AG04449 (cell line): ENCODE data around the gene SYNPR.

Source experiments
- CTCF ChIA-PET: fragments of 350-600 bp; formaldehyde crosslinking; extraction: SDS; loops from one replicate; lab custom pipeline; 2021; ENCODE audit warnings: antibody characterized with exemption; lab: Yijun Ruan, JAX
- POLR2A ChIA-PET: fragments of 400-600, 350-600 bp; formaldehyde crosslinking; extraction: SDS; loops from one replicate; lab custom pipeline; 2020; ENCODE audit warnings: antibody characterized with exemption, inconsistent platforms; lab: Yijun Ruan, JAX
- DNase-seq: peaks from one replicate; pipeline ENCODE4 v3.0.0-alpha.2; 2010; ENCODE audit warnings: low read depth, low spot score
- H3K4me3 ChIP-seq: 2 replicates; pipeline ENCODE4 v1.5.1; 2011; ENCODE audit warnings: low read depth, mild to moderate bottlenecking, control low read depth, low read length
- TF ChIP-seq, protein P1 (sequence below): IDR thresholded peaks from one replicate; pipeline ENCODE4 v1.5.1; 2011; ENCODE audit warnings: mild to moderate bottlenecking, moderate library complexity, low read length, control low read depth, inconsistent platforms; ENCODE audit not compliant: insufficient read depth; ENCODE audit errors: missing control alignments

The SYNPR gene

DNA sequence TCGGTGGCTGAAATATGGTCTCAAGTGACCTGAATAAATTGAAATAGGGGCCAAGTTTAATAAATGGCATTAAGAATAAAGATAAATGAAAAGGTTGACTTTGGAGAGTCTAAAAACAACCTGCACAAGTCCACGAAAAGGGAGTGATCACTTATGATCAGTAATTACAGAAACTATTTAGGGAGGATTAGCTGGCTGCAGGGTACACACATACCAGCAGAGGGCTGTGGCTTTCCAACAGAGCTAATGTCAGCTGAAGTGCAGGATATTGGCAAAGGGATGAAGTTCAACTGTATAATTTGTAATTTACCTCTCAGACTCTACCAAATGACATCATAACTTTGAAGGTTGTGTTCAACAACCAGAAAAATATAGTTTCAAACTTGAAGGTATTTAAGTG is 86.8 kb downstream of the SYNPR start:
- TF ChIP-seq, protein P1, sequence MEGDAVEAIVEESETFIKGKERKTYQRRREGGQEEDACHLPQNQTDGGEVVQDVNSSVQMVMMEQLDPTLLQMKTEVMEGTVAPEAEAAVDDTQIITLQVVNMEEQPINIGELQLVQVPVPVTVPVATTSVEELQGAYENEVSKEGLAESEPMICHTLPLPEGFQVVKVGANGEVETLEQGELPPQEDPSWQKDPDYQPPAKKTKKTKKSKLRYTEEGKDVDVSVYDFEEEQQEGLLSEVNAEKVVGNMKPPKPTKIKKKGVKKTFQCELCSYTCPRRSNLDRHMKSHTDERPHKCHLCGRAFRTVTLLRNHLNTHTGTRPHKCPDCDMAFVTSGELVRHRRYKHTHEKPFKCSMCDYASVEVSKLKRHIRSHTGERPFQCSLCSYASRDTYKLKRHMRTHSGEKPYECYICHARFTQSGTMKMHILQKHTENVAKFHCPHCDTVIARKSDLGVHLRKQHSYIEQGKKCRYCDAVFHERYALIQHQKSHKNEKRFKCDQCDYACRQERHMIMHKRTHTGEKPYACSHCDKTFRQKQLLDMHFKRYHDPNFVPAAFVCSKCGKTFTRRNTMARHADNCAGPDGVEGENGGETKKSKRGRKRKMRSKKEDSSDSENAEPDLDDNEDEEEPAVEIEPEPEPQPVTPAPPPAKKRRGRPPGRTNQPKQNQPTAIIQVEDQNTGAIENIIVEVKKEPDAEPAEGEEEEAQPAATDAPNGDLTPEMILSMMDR: no peak
- DNase-seq: no peak
- CTCF ChIA-PET: interaction anchor here (1.0 to 2.1 kb wide), 4 partner anchors 9 to 453 kb away, joined by 3 to 13 read pairs (median 8); no protein-coding TSS in a partner anchor
- no peak overlapping the region for H3K4me3 ChIP-seq
- POLR2A ChIA-PET: no interaction called here

DNA sequence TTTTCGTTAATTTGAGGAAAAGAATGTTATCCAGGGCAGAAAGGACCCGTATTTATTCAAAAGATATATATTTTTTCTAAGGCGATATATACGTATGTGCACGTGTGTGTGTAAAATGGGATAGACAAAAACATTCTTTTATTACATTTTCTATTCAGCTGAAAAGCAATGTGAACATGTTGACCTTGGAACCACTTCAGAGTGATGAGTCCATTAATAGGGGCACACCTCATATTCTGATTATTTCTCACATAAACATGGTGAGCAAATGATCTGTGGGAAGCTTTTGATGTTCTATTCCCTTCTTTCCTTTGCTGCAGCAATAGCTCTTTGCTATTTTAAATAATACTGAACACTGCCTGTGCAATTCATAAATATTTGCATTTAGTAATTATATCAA is 87.6 kb downstream of the SYNPR start:
- ChIA-PET CTCF (interaction anchor here (2.1 kb wide), 1 partner anchor 15 kb away, joined by 13 read pairs; no protein-coding TSS in a partner anchor), POLR2A (no interaction called here)
- DNase-seq: no peak
- no peak overlapping the region for H3K4me3 ChIP-seq
- TF ChIP-seq, protein P1: no peak

DNA sequence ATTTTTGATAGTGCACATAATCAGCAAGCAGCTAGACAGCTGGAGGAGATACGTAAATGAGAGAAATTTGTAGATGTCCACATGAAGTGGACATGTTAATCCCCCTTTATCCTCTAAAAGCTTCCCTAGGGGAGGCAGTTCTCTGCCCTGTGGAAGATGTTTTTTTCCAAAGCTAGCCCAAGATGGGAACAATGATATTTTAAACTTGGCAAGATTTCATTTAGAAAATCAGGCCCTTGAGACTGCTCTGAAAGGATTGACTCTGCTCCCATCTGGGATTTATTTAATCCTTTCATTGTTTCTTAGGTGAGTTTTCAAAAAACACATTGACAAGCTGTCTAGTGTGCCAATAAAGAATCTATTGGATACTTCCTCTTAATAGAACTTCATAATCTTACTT is 92.0 kb downstream of the SYNPR start:
- H3K4me3 ChIP-seq: no peak overlapping the region
- ChIA-PET POLR2A (no interaction called here), CTCF (interaction anchor here (1.5 kb wide), 1 partner anchor 19 kb away, joined by 8 read pairs; no protein-coding TSS in a partner anchor)
- TF ChIP-seq, protein P1: no peak
- no peak for DNase-seq

DNA sequence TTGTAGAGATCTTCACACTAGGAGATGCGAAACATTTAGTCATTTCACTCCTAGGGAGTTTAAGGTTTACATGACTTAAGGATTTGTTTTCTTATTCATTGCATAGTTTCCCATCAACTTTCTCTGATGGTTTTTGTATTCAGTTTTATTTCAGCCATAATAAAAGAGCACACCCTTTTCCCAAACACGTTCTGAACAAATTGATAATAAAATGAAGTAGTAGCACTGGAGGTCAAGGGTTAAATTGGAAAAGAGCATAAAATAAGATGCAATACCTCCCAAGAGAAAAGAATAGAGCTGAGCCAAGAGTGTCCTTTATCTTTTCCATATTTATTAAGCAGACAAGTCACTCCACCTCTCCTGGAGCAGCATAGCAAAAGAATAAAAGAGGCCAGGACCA is 104.9 kb downstream of the SYNPR start:
- ChIA-PET POLR2A (no interaction called here), CTCF (no interaction called here)
- no peak for DNase-seq
- TF ChIP-seq, protein P1: no peak
- no peak overlapping the region for H3K4me3 ChIP-seq

DNA sequence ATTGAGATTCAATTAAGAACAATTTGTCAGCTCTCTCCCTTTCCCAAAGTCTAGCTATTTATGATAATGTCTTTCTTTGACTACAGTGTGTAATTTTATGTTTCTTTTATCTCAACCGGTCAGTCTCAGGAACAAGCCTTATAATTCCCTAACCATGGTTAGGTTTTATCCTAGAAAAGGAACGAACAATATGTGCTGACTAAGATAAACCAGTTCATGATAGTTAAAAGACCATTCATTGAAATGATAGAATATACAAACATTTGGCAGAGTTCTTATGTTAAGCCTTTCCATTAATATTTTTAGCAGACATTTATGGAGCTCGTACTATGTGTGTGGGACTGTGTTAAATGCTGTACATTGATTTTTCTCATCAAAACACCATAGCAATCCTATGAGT is 106.3 kb downstream of the SYNPR start:
- POLR2A ChIA-PET: no interaction called here
- CTCF ChIA-PET: no interaction called here
- no peak overlapping the region for H3K4me3 ChIP-seq
- TF ChIP-seq, protein P1: no peak
- no peak for DNase-seq

DNA sequence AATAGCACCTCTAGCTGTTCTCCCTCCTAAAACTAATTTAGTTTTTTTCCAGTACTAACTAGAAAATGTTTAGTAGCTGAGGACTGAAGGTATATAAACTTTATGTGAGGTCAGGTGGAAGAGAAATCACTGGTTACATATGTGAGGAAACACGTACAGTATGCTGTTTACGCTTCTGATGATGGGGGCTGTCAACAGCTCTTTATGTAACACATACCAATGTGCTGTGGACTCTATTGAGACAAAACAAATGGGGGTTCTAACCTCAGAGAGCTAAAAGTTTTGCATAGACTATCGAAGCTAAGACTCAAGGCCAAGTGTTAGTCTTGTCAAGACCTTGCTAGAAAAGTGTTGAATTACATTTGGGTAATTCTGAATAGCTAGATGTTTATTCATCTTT is 107.5 kb downstream of the SYNPR start:
- TF ChIP-seq, protein P1: no peak
- ChIA-PET CTCF (no interaction called here), POLR2A (no interaction called here)
- no peak overlapping the region for H3K4me3 ChIP-seq
- no peak for DNase-seq
